ENCODE measurements around the gene KCND1.

The KCND1 gene

DNA sequence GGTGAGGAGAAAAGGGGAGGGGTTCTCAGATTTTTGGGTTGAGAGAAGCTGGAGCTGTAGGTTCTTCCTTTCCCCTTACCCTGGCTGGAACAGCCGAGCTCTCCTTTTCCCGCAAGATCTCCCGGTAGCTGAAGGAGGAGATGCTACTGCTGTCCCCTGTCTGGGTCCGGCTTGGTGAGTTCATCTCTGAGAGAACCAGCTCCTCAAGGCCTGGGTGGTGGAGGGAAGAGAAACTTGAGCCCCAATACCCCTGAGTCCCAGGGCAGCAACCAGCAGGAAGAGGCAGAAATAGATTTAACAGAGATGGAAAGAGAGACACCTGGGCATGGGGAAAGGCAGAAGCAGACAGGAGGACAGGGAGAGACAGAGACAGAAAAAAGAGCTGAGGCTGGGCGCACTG is 6.6 kb upstream of the KCND1 start:
- POLR2A ChIA-PET, result no interaction called here

DNA sequence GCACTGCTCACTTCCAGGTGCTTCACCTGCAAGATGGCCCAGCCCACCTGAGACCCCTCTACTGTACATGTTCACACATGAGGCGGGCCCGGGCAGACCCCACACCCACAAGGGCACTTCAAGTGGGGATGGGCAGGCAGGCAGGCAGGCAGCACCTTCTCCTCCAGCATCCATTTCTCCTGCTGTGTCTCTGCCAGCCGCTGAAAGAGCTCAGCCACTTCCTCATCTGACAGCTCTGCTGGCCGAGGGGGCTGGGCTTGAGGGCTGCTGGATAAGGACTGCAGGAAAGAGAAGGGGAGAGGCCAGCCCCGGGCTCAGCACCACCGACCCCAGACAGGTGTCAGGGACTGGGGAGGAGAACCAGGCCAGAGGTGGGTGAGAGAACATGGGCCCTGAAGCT is 4.4 kb upstream of the KCND1 start:
- POLR2A ChIA-PET, result no interaction called here
- TF ChIP-seq, protein P1, sequence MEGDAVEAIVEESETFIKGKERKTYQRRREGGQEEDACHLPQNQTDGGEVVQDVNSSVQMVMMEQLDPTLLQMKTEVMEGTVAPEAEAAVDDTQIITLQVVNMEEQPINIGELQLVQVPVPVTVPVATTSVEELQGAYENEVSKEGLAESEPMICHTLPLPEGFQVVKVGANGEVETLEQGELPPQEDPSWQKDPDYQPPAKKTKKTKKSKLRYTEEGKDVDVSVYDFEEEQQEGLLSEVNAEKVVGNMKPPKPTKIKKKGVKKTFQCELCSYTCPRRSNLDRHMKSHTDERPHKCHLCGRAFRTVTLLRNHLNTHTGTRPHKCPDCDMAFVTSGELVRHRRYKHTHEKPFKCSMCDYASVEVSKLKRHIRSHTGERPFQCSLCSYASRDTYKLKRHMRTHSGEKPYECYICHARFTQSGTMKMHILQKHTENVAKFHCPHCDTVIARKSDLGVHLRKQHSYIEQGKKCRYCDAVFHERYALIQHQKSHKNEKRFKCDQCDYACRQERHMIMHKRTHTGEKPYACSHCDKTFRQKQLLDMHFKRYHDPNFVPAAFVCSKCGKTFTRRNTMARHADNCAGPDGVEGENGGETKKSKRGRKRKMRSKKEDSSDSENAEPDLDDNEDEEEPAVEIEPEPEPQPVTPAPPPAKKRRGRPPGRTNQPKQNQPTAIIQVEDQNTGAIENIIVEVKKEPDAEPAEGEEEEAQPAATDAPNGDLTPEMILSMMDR (IDR thresholded peaks at IDR 0.05; ENCODE audit: insufficient read depth, low read length, missing control alignments), result no peak
- CTCF ChIA-PET, result no interaction called here

More for the DNA sequence above, 6.6 kb upstream of the KCND1 start:
- no peak for DNase-seq (ENCODE audit: low read depth, low spot score)
- no peak overlapping the region for H3K4me3 ChIP-seq (ENCODE audit: low read depth, low read length)
- TF ChIP-seq, protein P1 (IDR thresholded peaks at IDR 0.05; ENCODE audit: insufficient read depth, low read length, missing control alignments), result no peak
- CTCF ChIA-PET, result no interaction called here

DNA sequence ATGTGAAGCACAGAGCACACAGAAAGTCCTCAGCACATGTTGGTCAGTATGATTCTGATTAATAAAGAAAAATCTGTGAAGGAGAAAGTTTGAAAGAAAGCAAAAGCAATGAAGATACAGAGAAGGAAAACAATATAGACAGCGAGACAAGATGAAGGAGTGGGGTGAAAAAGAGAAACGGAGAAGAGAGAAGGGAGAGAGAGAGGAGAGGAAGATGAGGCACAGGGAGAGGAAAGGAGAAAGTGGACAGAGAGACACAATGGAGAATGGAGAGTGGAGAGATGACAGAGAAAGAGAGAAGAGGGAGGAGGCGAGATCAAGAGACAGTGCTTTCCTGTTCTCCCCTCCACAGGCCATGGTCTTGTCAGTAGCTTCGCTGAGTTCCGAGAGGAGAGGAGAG is 3.9 kb upstream of the KCND1 start:
- TF ChIP-seq, protein P1 (IDR thresholded peaks at IDR 0.05; ENCODE audit: insufficient read depth, low read length, missing control alignments), result no peak
- ChIA-PET CTCF (no interaction called here), POLR2A (no interaction called here)
- DNase-seq (ENCODE audit: low read depth, low spot score), result no peak
- no peak overlapping the region for H3K4me3 ChIP-seq (ENCODE audit: low read depth, low read length)

More for the DNA sequence above, 4.4 kb upstream of the KCND1 start:
- no peak overlapping the region for H3K4me3 ChIP-seq (ENCODE audit: low read depth, low read length)
- DNase-seq (ENCODE audit: low read depth, low spot score), result no peak

DNA sequence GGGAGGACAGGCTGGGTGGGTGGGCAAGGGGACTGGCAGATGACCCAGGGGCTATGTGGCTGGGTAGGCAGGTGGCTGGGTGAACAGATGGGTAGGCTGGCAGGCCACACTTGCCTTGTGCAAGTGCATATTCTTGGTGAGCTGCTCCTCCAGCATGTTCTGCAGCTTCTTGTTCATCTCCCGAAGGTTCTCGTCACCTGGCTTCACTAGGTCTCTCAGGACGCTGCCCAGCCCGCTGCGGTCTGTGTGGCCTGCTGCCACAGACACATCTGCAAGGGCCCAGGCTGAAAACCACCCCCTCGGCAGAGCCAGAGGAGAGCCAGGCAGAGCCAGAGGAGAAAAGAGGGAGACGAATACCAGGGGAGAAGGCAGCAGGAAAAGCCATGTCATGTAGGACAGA is 3.4 kb upstream of the KCND1 start:
- H3K4me3 ChIP-seq (ENCODE audit: low read depth, low read length), result no peak overlapping the region
- CTCF ChIA-PET, result interaction anchor here (1.1 kb wide), 1 partner anchor 9 kb away, joined by 3 read pairs; no protein-coding TSS in a partner anchor
- POLR2A ChIA-PET, result no interaction called here
- no peak for DNase-seq (ENCODE audit: low read depth, low spot score)
- TF ChIP-seq, protein P1 (IDR thresholded peaks at IDR 0.05; ENCODE audit: insufficient read depth, low read length, missing control alignments), result no peak

DNA sequence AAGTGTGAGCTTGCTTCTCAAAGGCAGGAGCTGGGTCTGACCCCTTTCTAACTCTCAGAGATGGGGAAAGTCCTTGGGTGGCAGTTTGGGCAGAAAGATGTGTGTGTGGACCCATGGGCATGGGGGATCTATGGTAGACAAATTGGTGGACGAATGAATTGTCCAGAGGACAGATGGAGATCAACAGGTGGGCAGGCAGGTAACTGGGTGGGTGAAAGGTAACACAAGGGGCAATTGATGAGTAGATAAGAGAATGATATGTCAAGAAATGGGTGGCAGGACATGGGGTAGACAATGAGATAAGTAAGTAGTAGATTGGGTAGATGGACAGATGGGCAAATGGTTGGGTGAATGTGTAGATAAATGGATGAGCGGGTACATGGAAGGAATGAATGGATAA is 2.9 kb upstream of the KCND1 start:
- no peak for DNase-seq (ENCODE audit: low read depth, low spot score)
- no peak overlapping the region for H3K4me3 ChIP-seq (ENCODE audit: low read depth, low read length)
- CTCF ChIA-PET, result interaction anchor here (1.1 kb wide), 1 partner anchor 9 kb away, joined by 3 read pairs; no protein-coding TSS in a partner anchor
- POLR2A ChIA-PET, result no interaction called here
- TF ChIP-seq, protein P1 (IDR thresholded peaks at IDR 0.05; ENCODE audit: insufficient read depth, low read length, missing control alignments), result no peak

DNA sequence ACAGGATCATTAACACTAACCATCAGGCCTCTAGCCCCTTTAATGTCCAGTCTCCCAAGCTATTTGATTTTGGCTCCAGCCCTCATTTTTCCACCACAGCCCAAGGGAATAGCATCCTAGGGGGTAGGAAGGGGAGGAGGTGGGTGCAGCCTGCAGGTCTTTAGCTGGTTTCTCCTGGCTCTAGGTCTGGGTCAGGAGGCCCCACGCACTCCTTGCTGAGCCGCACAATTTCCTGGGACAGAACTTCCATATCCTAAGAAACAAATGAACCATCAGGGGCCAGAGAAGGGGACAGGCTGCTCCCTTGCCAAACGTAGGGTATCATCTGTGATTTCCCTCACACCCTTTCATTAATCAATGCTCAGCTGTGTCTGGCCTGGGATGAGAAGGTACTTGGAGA is 2.4 kb upstream of the KCND1 start:
- CTCF ChIA-PET, result interaction anchor here (0.6 to 1.1 kb wide), 2 partner anchors 8 to 106 kb away, joined by 3 read pairs; no protein-coding TSS in a partner anchor
- POLR2A ChIA-PET, result no interaction called here
- H3K4me3 ChIP-seq (ENCODE audit: low read depth, low read length), result no peak overlapping the region
- TF ChIP-seq, protein P1 (IDR thresholded peaks at IDR 0.05; ENCODE audit: insufficient read depth, low read length, missing control alignments), result no peak
- no peak for DNase-seq (ENCODE audit: low read depth, low spot score)

Data from AG04449 (cell line).